ENCODE measurements around the gene MAB21L2. TPM values are rescaled to one million over a fixed set of nuclear protein-coding genes. Genes with fewer than 3 reads are reported as not detected.

Gene MAB21L2
- total RNA-seq, 4 donors from 2014 or later = not detected

GRCh38 chr4:150579551-150580234 lies 2.3 kb upstream of the MAB21L2 start:
- no peak for TF ChIP-seq CTCF (IDR thresholded peaks at IDR 0.05; ENCODE audit: low read depth)

GRCh38 chr4:150580306-150580705 lies 1.6 kb upstream of the MAB21L2 start:
- no peak for TF ChIP-seq CTCF (IDR thresholded peaks at IDR 0.05; ENCODE audit: low read depth)

- TF ChIP-seq CTCF (IDR thresholded peaks at IDR 0.05; ENCODE audit: low read depth) = no peak
Observed at GRCh38 chr4:150581056-150581605, 820 bp upstream of the MAB21L2 start.

GRCh38 chr4:150581641-150582051 lies 305 bp upstream of the MAB21L2 start:
- TF ChIP-seq CTCF (IDR thresholded peaks at IDR 0.05; ENCODE audit: low read depth) = no peak

GRCh38 chr4:150582873-150583286 lies 929 bp downstream of the MAB21L2 start:
- no peak for TF ChIP-seq CTCF (IDR thresholded peaks at IDR 0.05; ENCODE audit: low read depth)

- TF ChIP-seq CTCF (IDR thresholded peaks at IDR 0.05; ENCODE audit: low read depth) = no peak
Observed at GRCh38 chr4:150583287-150584110, 1.5 kb downstream of the MAB21L2 start.

Data from subcutaneous adipose tissue (tissue), 4 donors.